Stimulated activated CD8-positive, alpha-beta memory T cell treated with anti-CD3 and anti-CD28 coated beads, Interleukin-12 subunit alpha, Interleukin-12 subunit beta, amount 100 ng/mL, for 24 hours (primary cell): ENCODE data around the gene GNAQ.
"Not testable (repeated sequence)": the region's sequence is repeated elsewhere in the genome, so short reads cannot be mapped to it uniquely, and the experiment has no call there.

ENCODE experiments used
- DNase-seq: peaks from one replicate; pipeline ENCODE4 v3.0.0-alpha.2; 2020; ENCODE audit errors: extremely low read depth

Gene GNAQ

DNA sequence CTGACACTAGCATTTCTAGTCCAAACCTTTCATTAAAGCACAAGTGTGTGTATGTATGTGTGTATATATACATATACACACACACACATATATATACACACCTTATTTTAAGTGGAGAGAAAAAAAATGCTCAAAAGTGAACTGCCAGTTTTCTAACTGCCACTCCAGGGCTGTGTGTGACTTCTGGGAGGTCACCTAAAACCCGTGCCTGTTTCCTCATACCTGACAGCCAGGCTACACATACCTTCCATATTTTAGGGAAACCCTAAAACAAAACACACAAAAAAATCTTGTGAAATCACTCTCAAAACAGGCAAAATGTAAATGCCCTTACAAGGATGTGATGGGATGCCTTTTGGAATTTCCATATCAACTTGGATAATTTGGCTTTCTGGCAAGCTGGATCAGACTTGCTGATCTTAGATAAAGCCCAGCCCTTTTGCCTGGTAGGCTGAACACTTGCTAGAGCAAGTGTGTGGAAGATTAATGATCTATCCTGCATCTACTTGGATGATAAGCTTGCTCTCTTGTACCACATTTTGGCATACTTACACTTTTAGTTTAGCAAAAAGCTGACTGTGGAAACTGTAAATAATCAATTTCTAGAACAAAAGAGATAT is 127.8 kb downstream of the GNAQ start:
- no peak for DNase-seq

DNA sequence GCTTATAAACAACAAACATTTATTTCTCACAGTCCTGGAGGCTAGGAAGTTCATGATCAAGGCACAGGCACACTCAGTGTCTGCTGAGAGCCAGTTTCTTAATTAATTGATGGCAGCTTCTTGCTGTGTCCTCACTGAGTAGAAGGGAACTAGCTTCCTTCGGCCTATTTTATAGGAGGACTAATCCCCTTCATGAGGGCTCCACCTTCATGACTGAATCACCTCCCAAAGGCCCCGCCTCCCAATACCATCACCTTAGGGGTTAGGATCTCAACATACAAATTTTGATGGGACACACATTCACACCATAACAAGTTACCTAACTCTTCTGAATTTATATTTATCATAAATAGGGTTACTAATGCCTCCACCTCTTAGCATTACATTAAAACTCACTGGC is 129.8 kb downstream of the GNAQ start:
- no peak for DNase-seq

DNA sequence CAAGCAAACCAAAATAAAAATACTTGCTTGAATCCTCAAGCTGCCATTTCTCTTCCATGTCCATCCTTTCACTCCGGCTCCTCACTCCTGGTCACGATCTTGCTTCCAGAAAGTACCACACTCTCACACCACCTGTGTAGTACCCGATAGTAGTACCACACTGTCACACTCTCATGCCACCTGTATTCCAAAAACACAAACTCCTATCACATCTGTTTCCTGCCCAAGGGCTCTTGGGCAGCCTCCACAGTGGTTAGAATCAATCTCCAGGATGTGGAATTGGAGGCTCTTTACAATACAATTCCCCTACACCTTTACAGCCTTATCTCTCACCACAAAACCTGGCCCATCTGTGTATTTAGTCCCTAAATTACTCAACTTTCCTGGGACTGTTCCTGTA is 130.6 kb downstream of the GNAQ start:
- DNase-seq: no peak

DNA sequence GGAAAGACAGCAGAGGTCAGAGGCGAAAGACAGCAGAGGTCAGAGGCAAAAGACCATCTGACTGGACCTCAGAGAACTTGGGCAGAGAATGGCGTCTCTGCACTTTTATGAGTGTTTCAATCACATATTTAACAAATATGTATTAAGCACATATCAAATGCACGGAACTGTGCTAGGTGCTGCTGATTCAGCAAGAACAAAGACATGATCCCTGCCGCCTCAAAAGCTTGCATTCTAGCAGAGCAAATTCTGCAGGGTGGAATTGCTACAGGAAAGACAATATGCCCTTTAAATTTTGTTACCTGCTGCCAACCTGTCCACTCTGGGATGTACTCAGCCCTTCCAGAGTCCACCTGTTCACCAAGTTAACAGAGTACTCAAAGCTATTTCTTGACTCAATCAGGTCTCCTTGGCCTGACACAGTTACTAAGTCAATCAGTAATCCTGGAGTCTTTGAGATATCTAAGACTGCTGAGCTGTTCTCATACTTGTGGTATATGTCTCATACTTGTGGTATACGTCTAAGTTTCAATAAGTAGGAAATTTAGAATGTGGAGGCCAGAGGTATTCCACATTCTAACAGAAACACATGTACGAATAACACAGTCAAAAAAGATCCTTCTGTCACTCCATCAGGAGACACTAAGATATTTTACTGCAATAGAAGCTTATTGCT is 131.8 kb downstream of the GNAQ start:
- no peak for DNase-seq

GRCh38 chr9:77898864-77899263 is 132.7 kb downstream of the GNAQ start:
- DNase-seq: no peak

- DNase-seq: no peak
Measured at GRCh38 chr9:77896938-77897667, 134.5 kb downstream of the GNAQ start.

DNA sequence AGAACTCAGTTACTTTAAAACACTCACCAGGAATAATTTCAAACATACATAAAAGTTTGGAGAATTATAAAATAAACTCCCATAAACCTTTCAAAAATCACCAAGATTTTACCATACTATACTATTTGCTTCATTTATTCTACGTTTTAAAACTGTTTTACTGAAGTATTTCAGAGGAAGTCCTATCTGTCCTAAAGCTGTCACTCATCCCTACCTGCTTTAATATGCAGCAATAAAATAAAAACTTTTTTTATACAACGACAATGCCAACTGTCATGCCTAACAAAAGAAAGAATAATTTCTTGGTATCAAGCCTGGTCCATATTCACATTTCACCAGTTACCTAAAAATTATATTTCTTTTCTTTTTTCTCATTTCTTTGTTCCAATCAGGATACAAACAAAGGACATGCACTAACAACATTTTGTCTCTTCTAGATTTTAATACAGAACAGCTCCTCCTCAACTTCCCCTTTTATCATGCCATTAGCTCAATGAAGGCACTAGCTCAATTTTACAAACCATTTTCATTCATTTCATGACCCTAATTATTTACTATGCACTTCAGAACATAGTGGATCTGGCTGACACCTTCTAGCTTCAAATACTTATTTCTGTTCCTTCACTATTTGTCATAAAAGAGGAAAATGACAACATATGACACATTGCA is 135.2 kb downstream of the GNAQ start:
- DNase-seq: no peak

- no peak for DNase-seq
Measured at GRCh38 chr9:77893706-77894105, 137.9 kb downstream of the GNAQ start.

- no peak for DNase-seq
Measured at GRCh38 chr9:77892955-77893514, 138.6 kb downstream of the GNAQ start.

DNA sequence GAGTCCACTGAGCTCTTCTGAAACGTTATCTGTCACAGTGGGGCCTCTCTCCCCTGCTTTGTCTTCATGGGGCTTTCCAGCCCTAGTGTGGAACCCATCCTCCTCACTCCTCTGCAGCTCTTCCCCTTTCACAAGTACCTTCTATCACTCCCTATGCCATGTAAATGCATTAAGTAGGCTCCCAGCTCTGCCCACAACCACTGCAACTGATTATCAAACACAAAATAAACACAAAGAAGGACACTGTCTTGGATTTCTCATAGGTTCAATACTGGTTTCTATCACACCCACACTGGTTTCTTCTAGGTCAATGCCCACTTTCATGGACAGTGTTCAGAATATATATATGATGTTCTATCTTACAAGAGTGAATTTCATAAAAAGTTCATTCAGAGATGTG is 139.4 kb downstream of the GNAQ start:
- DNase-seq: no peak

DNA sequence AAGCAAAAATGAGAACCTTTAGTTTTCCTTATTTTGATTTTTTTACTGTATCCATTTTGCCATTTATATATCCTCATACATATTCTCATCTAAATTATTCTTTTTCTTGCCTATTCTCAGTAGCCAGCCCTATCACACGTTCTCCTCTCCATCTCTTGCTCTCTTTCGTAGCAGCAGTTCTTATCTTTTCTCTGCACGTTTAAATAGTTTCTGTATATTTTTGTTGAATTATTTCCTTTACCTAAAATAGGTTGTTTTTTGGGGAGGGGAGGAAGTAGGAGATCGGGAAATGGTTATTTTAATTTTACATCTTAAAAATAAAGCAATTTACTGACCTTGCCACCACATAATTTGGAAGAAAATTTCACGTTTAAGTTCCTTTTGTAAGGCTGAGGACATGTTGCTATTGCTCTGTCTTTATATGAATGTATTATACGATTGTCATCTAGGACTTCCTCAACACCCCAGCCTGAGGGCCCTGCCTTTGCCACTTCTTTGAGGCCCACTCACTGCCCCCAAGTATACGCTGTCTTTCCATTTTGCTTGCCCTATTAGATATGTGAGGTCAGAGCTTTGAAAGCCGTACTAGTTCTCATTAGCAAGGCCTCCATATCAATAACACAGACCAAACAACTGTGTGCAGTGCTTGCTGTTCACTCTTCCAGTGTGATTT is 140.3 kb downstream of the GNAQ start:
- DNase-seq: no peak

GRCh38 chr9:77887662-77888061 is 143.9 kb downstream of the GNAQ start:
- DNase-seq: no peak

GRCh38 chr9:77885104-77885672 is 146.4 kb downstream of the GNAQ start:
- DNase-seq: no peak

DNA sequence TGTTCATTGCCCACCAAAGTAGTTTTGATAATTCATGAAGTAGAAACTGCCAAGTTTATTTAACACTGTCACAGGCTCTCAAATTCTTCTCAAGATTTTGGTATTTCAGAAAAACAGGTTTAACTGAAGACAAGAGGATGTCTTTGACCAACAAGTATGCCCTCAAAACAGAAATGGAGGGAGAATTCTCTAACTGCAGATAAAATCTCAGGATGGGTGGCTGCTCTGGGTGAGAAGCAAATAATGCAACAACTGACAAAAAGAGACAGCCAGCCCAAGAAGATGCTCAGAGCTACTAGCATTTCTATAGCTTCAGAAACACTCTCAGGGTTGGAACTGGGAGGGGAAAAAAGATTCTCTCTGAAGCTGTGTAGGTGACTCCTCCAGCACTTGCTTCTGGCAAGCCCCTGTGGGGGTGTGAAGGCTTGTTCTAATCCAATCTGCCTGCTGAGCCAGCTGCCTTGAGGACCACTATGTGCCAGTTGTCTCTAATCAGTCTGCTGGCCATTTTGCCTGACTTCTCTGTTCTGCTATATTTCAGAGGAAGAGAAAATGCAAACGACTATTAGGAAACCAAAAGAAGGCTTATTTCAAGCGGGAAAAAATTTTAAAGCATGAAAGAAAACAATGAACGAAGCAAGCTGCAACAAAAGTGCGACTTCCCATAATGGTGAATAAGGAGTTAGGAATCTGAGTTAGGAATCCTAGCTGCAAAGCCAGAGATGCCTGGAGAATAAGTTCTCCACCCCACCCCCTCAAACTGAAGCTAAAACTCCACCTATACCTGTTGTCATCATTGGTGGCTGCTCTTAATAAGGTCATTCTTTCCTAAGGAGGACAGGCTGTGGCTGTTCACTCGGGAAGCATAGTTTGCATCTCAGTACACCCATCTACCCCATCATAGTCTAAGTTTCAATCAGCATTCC is 147.5 kb downstream of the GNAQ start:
- DNase-seq: no peak

GRCh38 chr9:77883133-77883532 is 148.5 kb downstream of the GNAQ start:
- no peak for DNase-seq

DNA sequence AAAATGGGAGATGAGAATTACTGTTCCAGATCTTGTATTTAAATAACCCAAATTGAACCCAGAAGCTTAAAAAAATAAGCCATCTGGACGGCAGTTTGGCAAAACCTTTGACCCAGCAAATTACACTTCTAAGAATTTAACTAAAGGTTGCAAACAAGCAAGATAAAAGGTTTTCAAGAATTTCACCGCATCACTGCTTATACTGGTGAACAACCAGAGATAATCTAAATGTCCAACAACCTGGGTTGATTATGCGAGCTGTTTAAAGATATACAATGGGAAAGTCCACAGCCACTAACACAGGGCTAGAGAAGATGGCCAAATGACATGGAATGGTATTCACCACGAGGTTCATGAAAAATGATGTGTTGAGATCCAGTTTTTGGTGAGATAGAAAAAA is 149.3 kb downstream of the GNAQ start:
- no peak for DNase-seq

DNA sequence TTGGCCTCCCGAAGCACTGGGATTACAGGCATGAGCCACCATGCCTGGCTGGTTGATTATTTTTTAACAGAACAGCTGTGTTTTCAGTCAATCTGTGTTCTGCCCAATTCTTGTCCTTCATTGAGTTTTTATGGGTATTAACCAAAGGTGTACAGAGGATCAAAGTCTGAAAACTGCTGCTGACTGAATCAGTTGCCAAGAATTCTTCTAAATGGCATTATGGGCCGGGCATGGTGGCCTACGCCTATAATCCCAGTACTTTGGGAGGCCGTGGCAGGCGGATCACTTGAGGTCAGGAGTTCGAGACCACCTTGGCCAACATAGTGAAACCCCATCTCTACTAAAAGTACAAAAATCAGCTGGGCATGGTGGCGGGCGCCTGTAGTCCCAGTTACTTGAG is 150.0 kb downstream of the GNAQ start:
- DNase-seq: not testable (repeated sequence)

- DNase-seq: no peak
Measured at GRCh38 chr9:77881111-77881510, 150.5 kb downstream of the GNAQ start.

DNA sequence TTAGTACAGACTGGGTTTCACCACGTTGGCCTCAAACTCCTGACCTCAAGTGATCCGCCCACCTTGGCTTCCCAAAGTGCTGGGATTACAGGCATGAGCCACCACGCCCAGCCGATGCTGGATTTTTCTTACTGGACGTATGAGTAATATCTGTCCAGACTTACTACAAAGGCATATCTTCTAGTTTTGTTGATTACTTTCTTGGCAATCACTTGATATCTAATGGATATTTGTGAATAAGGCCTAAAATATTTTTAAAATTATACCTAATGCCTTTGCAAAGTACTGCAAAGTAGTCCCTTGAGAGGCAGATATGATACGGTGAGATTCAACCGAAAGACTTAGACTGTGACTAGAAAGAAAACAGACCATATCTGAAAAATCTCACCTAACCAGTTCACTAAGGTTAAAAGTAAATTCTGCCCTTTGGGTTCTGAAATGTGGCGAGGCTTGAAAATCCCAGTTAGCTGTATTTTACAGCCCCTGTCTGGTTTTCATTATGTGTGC is 152.1 kb downstream of the GNAQ start:
- DNase-seq: no peak

GRCh38 chr9:77878793-77879192 is 152.8 kb downstream of the GNAQ start:
- not testable (repeated sequence) for DNase-seq
